Ishikawa (cell line): Measurements from ENCODE around the gene BRMS1L.

Experiments
- CEBPB ChIP-seq: IDR thresholded peaks from 2 replicates; pipeline ENCODE4 v1.6.1; 2012
- CREB1 ChIP-seq: IDR thresholded peaks from 2 replicates; pipeline ENCODE4 v1.6.1; 2012; ENCODE audit warnings: low read depth
- EGR1 ChIP-seq: IDR thresholded peaks from 2 replicates; pipeline ENCODE4 v1.6.1; 2012
- EP300 ChIP-seq: IDR thresholded peaks from 2 replicates; pipeline ENCODE4 v1.6.1; 2012; ENCODE audit warnings: borderline replicate concordance
- FOXM1 ChIP-seq: IDR thresholded peaks from 2 replicates; pipeline ENCODE4 v1.6.1; 2012; ENCODE audit warnings: low read depth, borderline replicate concordance
- NFIC ChIP-seq: IDR thresholded peaks from 2 replicates; pipeline ENCODE4 v1.6.1; 2012
- RAD21 ChIP-seq: IDR thresholded peaks from 2 replicates; pipeline ENCODE4 v1.6.1; 2012; ENCODE audit warnings: low read depth
- TAF1 ChIP-seq: IDR thresholded peaks from 2 replicates; pipeline ENCODE4 v1.6.1; 2012; ENCODE audit warnings: low read depth, mild to moderate bottlenecking
- TCF12 ChIP-seq: IDR thresholded peaks from 2 replicates; pipeline ENCODE4 v1.6.1; 2012; ENCODE audit warnings: low read depth
- TEAD4 ChIP-seq: IDR thresholded peaks from 2 replicates; pipeline ENCODE4 v1.6.1; 2012
- YY1 ChIP-seq: IDR thresholded peaks from 2 replicates; pipeline ENCODE4 v1.6.1; 2012; ENCODE audit warnings: low read depth
- ZBTB7A ChIP-seq: IDR thresholded peaks from 2 replicates; pipeline ENCODE4 v1.6.1; 2012; ENCODE audit warnings: low read depth
- TF ChIP-seq, protein P1 (sequence below): IDR thresholded peaks from 2 replicates; pipeline ENCODE4 v1.6.1; 2012; ENCODE audit warnings: low read depth, mild to moderate bottlenecking
- TF ChIP-seq, protein P2 (sequence below): IDR thresholded peaks from 2 replicates; pipeline ENCODE4 v1.6.1; 2012
- TF ChIP-seq, protein P3 (sequence below): IDR thresholded peaks from 2 replicates; pipeline ENCODE4 v1.6.1; 2012

Gene BRMS1L

GRCh38 chr14:35789651-35790050 lies 36.5 kb upstream of the BRMS1L start:
- TF ChIP-seq YY1 = no peak
- TF ChIP-seq, protein P1, sequence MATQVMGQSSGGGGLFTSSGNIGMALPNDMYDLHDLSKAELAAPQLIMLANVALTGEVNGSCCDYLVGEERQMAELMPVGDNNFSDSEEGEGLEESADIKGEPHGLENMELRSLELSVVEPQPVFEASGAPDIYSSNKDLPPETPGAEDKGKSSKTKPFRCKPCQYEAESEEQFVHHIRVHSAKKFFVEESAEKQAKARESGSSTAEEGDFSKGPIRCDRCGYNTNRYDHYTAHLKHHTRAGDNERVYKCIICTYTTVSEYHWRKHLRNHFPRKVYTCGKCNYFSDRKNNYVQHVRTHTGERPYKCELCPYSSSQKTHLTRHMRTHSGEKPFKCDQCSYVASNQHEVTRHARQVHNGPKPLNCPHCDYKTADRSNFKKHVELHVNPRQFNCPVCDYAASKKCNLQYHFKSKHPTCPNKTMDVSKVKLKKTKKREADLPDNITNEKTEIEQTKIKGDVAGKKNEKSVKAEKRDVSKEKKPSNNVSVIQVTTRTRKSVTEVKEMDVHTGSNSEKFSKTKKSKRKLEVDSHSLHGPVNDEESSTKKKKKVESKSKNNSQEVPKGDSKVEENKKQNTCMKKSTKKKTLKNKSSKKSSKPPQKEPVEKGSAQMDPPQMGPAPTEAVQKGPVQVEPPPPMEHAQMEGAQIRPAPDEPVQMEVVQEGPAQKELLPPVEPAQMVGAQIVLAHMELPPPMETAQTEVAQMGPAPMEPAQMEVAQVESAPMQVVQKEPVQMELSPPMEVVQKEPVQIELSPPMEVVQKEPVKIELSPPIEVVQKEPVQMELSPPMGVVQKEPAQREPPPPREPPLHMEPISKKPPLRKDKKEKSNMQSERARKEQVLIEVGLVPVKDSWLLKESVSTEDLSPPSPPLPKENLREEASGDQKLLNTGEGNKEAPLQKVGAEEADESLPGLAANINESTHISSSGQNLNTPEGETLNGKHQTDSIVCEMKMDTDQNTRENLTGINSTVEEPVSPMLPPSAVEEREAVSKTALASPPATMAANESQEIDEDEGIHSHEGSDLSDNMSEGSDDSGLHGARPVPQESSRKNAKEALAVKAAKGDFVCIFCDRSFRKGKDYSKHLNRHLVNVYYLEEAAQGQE = no peak
- TF ChIP-seq CEBPB = no peak
- TF ChIP-seq ZBTB7A = no peak
- TF ChIP-seq RAD21 = no peak
- no peak for TF ChIP-seq NFIC
- no peak for TF ChIP-seq TCF12
- TF ChIP-seq TAF1 = no peak

GRCh38 chr14:35797796-35798195 lies 28.3 kb upstream of the BRMS1L start:
- TF ChIP-seq ZBTB7A (no peak), CREB1 (no peak), EP300 (no peak), EGR1 (no peak)
- TF ChIP-seq, protein P1 = no peak
- TF ChIP-seq, protein P2, sequence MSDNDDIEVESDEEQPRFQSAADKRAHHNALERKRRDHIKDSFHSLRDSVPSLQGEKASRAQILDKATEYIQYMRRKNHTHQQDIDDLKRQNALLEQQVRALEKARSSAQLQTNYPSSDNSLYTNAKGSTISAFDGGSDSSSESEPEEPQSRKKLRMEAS = no peak

GRCh38 chr14:35806006-35806907 lies 19.9 kb upstream of the BRMS1L start:
- TF ChIP-seq, protein P3, sequence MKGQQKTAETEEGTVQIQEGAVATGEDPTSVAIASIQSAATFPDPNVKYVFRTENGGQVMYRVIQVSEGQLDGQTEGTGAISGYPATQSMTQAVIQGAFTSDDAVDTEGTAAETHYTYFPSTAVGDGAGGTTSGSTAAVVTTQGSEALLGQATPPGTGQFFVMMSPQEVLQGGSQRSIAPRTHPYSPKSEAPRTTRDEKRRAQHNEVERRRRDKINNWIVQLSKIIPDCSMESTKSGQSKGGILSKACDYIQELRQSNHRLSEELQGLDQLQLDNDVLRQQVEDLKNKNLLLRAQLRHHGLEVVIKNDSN = no peak
- no peak for TF ChIP-seq ZBTB7A
- no peak for TF ChIP-seq TEAD4
- no peak for TF ChIP-seq FOXM1
- TF ChIP-seq CREB1 = no peak
- no peak for TF ChIP-seq CEBPB
- TF ChIP-seq RAD21 = no peak
- TF ChIP-seq EGR1 = no peak
- TF ChIP-seq, protein P2 = no peak
- no peak for TF ChIP-seq EP300
- TF ChIP-seq NFIC = no peak
- TF ChIP-seq, protein P1 = no peak
- no peak for TF ChIP-seq TCF12
- TF ChIP-seq TAF1 = no peak
- TF ChIP-seq YY1 = no peak

DNA sequence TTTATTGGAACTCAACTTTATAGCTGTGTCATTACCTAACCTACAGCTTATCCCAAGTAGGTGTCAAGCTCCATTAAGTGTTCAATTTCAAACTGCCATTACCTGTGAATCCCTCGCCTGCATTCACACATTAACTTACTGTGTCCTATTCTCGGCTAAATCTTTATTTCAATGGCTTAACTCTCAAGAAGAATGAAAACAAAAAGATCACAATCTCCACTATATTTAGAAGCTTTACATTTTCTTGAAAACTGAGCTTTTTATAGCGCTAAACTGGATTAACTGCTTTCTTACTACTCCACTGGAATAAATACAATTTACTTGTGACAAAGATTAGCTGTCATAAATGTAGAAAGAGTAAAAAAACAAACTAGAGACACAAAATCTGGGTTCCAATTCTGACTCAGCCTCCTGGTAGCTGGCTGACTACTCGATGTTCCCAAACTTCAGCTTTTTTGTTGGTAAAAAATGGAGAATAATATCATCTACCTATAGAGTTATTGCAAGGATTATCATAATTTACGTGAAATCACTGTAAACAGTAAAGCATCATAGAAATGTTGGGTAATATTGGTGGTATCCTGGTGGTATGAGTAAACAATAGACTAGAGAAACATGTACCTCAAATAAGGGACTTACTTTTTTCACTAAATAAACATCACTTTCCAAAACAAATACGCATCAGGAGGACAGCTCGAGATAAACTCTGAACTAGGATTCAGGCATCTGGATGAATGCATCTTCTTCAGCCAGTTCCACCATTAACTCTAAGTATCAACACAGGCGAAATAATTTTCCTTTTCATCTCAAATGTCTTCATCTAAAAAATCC lies 18.8 kb upstream of the BRMS1L start:
- no peak for TF ChIP-seq RAD21
- TF ChIP-seq CEBPB = no peak
- no peak for TF ChIP-seq TAF1
- TF ChIP-seq NFIC = no peak
- TF ChIP-seq EGR1 = no peak
- TF ChIP-seq FOXM1 = no peak
- TF ChIP-seq, protein P2 = no peak
- no peak for TF ChIP-seq ZBTB7A
- TF ChIP-seq, protein P3 = no peak
- TF ChIP-seq, protein P1 = no peak
- no peak for TF ChIP-seq TEAD4
